ENCODE measurements around the gene IQSEC1. TPM values are rescaled to one million over a fixed set of nuclear protein-coding genes. Genes with fewer than 3 reads are reported as not detected.

IQSEC1 gene
- total RNA-seq, 1 experiment from 2014 or later, result 7.7 TPM

DNA sequence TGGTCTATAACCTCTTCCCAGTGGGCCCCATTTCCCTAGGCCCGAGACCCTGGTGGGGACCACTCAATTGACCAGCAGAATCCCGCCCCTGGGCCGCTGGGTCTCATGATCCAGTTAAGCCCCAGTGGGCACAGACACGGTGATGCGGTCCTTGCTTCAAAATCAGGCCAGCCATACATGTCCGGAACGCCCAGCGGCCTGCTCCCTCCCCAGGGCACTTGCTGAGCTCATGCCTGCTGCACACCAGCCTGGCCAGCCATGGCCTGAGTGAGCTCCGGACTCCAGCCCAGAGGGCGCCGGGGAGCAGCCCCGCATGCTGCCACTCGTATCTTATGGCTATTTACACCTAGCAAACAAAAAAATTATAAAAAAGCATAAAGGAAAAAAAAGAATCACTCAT lies 34.4 kb upstream of the IQSEC1 start:
- no peak for DNase-seq (ENCODE audit: low read depth)

DNA sequence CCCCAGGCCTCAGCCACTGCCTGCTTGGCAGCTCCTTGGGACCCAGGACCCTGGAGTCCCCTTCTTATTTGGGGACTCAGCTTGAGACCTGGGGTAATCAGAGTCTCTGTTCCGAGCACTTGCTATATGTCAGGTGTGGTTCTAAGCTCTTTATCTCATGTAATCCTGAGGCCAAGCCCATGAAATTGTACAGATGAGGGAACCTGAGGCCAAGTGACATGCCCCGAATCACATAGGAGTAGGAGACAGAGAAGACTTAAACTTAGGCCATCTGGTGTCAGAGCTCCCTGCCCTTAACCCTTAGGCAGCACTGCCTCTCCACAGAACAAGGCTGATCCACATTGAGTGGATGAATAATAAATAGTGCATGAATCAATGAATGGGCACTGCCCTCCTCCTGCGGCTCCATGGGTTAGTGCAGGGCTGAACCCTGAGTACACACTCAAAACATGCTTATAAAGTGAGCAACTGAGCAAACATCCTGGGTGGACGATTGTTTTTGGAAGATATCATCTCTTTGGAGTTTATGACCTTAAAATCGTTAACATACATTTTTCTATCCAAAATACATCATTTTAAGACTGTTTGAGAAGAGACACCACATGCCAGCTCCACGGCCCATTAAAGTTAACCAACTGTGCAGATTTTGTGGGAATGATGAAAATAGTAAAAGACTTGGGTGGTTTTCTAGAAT lies 33.2 kb upstream of the IQSEC1 start:
- DNase-seq (ENCODE audit: low read depth), result no peak

DNA sequence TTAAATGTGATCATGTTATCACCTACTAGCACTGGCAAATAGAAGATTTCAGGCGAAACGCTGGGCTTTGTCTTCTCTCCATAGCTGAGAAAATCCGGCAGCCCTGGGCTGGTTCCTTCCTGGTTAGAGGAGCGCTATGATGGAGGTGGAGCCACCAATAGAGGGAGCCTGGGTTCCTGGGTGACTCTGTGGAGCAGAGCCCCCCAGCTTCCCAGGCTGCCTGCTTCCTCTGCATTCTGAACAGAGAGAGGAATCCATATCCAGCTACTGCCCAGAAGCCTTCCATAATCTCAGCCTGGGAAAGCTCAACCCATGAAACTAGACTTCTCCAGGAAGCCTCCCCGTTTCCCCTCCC lies 32.6 kb upstream of the IQSEC1 start:
- DNase-seq (ENCODE audit: low read depth), result no peak

DNA sequence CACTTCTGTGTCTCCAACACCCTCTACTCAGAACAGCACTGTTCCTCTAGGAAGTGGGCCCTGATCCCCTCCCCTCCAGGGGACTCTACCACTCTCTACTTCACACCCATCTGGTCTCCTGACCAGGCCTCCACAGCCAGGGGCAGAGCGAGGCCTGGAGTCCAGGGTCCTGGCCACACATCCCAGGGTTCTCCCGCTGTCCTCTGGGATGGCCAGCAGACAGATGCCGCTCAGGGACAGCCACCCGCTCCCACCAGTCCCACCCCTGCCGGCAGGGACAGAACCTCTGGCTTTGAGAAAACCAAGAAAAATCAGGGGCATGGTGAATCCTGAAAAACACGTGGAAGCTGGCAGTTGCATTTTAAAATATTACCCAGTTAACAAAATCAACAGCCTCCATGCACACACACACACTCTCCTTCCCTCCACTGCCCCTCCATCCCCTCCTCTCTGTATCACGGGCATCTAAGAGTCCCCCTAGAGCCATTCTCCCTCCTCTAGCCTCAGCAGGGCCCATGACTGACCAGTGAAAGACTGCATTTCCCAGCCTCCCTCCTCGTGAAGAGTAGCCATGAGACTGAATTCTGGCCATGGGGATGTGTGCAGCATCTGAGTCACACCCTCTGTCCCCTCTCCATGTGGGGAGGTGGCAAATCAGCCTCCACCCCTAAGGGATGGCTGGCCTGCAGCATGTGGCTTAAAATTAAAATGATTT lies 32.1 kb upstream of the IQSEC1 start:
- DNase-seq (ENCODE audit: low read depth), result no peak

DNA sequence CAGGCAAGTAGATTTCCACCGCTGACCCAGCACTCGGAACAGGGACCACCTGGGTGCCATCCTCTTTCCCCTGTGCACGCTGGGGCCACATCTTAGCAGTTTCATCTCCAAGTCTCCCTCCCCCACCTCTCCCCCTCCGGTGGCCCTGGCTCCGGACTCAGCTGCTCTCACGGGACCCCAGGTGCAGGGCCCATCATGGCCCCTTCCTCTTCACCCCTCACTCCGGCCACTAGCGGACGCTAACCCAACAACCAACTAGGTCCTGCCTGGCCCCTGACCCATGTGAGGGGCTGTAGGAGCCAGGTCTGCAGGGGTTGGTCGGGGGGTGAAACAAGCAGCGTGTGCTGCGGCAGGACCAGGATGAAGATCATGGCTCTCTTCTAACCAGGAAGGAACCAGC lies 31.3 kb upstream of the IQSEC1 start:
- DNase-seq (ENCODE audit: low read depth), result no peak

DNA sequence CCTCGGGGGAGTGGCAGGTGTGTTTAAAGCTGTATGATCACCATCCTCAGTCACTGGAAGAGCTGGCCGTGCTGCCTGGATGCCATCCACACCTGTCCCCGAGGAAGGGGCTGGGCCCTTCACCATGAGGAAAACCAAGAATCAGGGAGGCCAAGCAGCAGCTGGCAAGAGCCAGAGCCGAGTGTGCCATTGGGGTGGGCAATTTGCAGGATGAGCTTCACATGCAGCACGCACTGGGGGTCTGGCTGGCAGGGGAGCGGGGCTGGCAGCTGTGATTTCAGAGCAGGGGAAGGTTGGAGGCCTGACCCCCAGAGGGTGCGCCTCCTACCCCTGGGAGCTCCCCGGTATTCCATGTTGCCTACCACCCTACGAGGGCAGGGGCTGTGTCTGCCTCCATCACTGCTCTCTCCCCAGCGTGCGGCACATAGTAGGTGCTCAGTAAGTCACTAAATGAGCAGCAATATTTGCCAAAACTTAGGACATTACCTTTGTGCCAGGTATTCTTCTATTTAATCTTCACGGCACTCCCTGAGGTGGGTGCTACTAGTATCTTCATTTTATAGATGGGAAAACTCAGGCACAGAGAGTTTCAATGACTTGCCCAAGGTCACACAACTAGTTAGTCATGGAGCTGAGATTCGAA lies 30.3 kb upstream of the IQSEC1 start:
- DNase-seq (ENCODE audit: low read depth), result no peak

DNA sequence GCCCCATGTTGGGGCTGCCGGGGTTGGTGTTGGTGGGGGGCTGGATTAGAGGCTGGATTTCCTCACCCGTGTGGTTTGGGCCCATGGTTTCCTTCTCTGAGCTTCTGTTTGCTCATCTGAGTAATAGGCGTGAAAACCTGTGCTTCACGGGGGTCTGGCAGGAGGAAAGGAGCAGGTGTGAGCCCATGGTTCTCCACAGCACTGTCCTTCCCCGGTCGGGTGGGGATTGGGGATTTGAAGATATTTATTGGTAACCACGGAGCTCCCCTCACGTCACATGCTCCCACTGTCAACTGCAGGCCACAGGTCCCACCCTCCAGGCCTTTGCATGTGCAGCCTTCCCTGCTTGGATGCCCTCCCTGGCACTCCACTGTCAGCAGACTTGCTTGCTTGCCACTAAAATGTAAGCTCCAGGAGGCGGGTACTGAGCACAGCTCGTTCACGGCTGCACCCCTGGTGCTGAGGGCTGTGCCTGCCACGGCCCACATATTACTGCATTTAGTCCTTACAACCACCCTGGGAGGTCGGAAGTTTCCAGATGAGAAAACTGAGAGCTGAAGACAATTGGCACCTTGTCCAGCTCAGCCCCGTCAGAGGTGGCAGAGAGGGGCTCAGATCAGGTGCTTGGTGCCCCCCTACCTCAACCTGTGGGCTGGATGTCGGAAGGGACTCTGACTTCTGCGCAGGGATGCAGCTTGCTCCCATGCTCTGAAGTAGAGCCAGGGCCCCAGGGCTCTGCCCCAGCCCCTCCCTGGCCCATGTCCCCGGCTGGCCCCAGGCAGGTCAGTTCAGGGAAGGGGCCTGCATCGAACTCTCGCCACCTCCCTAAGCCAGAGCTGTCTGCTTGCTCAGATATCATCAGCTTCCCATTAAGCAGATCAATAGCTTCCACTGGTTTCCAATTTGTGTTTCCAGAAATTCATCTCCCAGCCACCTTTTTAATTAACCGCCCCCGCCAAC lies 29.4 kb upstream of the IQSEC1 start:
- no peak for DNase-seq (ENCODE audit: low read depth)

DNA sequence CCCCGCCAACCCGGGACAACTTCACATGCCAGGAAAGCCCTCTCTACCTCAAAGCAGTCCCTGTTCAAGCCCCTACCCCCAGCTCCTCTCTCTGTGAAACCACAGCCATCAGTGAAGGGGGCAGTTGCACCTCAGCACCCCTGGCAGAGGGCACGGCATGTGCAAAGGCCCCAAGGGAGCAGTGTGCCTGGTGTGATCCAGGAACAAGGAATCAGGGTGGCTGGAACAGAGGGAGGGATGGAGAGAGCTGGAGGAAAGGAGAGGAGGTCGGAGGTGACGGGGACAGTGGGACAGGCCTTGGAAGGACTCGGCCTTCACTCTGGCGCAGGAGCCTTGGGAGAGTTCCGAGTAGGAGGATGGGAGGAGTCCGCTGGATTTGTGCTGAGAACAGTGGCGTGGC lies 26.5 kb upstream of the IQSEC1 start:
- no peak for DNase-seq (ENCODE audit: low read depth)

DNA sequence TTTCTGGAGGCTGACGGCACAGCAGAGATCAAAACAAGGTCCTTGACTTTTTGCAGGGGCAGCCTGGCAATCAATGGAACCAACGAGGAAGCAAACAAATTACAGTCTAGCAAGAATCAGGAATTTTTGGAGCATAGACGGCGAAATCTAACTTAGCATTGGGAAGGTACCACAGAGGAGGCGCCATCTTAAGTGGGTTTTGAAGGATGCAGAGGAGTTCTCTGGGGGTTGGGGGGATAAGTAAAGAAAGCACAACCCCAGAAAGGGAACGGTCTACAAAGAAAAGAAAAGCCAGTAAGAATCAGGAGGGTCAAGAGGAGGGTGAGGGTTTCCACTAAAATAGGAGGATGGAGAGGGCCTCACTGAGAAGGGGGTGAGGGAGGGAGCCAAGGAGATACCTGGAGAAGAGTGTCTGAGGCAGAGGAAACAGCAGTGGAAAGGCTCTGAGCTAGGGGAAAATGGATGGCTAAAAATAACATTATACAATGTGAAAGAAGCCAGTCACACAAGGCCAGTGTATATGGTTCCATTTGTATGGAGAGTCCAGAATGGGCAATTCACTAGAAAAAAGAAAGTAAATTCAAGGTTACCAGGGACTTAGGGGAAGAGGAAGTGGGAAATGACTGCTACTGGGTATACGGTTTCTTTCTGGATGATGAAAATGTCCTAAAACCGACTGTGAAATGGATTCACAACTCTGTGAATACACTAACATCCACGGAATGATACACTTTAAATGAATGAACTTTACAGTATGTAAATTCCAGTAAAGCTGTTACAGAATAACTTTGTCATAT lies 25.2 kb upstream of the IQSEC1 start:
- DNase-seq (ENCODE audit: low read depth), result no peak

DNA sequence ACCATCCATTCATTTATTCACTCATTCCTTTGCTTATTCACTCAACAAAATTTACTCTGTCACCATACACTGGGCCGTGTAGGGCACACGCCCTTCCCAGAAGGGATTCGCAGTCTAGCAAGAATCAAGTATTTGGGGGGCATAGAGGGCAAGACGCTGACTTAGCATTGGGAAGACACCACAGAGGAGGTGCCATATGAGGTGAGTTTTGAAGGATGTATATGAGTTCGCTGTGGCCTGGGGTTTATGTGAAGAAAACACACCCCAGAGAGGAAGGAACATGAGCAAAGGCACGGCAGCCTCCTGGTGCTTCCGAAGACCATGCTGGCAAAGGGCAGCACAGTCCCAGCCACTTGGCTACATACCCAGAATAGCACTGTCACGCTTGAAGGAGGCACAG lies 23.1 kb upstream of the IQSEC1 start:
- DNase-seq (ENCODE audit: low read depth), result no peak

DNA sequence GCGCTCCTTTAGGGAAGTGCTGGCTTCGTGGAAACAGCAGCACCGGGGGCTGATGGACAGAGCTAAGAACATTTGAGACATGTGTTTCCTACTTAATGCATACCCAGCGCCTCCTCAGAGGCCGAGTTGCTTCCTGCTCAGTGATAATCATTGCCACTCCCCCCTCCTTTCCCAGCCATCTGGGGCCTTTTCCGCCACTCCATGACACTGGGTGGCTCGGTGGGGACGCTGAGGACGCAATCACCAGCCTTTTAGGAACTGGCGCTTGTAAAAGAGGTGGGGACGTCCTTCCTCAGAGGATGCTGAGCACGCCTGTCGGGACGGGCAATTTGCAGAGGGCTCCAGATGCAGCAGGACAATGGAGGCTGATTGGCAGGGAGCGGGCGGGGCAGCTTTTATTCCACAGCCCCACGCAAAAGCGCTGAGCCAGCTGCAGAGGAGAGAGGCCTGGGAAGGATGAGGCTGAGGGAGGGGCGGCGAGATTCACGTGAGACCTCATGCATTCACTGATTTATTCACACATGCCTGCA lies 22.2 kb upstream of the IQSEC1 start:
- DNase-seq (ENCODE audit: low read depth), result no peak

DNA sequence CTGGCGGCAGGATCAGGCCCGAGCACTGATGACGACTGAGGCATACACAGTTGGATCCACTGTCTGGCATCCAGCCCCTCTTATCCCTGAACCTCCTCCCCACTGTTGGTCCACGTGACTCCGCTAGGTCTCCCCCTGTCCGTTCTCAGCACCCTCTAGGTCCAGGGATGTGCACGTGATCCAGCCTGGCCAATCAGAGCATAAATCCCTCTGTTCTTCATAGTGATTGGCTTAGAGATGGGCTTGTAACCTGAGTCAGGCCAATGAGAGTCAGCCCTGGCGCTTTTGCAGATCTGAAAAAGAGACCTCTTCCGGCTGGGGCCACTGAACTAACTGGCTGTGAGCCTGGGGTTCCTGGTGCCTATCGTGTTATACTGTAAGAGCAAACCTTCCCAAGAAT lies 20.5 kb upstream of the IQSEC1 start:
- no peak for DNase-seq (ENCODE audit: low read depth)

DNA sequence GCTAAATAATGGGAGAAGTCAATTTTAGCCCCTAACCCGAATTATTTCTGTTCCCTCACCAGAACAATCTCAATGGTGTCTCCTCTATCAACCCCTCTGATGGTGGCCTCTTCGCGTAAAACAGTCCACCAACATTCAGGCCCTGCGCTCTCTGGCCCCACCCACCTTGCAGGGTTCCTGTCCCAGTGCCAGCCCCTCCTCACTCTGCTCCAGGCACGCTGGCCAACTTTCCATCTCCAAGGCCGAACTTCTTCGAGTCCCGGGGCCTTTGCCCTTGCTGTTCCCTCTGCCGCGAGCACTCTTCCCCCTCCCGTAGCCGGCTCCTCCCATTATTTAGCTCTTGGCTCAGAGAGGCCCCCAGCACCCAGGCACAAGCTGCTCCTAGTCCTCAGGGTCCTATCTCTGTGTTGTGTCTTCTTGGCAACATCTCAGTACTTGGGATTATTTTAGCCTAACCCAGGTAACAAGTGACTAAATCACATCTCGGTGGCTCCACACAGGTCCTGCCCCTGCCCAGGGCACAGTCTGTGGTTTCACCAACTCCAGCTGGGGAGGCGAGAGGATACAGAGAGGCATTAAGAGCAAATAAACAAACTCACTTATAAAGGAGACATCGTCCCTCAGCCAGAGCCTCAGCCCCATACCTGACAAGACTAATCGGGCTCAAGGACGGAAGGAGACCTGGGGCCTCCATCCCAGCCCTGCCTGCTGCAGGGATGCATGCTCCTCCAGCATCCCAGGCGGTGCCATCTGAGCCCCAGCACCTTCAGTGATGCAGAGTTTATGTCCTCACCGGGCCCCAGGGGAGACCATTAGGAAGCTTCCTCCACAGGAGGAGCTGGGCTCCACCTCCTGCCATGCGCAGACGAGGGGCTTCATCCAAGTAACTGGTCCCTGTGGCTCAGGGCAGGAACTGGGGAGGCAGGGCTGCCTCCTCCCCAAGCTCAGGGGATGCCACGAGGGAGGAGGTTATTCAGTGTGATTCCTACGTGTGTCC lies 19.7 kb upstream of the IQSEC1 start:
- no peak for DNase-seq (ENCODE audit: low read depth)

DNA sequence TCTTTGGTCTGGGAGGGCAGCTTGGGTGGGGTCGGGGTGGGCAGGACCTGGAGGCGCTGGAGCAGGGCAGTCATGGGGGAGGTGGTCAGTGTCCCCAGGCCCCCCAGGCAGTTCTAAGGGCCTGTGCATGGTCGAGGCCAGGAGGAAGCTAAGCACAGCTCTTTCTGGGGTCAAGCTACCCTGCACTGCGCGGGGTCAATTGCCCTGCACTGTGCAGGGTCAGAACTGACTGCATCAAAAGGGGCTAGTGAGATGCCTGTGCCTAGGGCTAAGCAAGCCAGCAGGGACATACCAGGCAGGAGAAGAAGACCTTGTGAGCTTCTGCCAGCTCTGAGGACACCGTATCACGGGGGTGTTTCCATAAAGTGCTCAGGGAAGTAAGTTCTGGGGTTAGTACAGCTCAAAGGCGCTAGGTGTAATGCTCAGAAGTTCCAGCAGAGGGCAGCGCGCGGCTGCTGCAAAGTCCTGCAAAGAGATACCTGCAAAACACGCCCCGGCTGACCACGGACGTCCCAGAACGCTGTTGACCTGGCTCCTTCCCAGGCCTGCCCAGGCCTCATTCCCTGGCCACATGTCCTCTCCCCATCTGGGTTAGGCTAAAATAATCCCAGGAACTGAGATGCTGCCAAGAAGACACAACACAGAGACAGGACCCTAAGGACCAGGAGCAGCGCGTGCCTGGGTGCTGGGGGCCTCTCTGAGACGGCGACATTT lies 18.8 kb upstream of the IQSEC1 start:
- DNase-seq (ENCODE audit: low read depth), result peak; percentile 42

DNA sequence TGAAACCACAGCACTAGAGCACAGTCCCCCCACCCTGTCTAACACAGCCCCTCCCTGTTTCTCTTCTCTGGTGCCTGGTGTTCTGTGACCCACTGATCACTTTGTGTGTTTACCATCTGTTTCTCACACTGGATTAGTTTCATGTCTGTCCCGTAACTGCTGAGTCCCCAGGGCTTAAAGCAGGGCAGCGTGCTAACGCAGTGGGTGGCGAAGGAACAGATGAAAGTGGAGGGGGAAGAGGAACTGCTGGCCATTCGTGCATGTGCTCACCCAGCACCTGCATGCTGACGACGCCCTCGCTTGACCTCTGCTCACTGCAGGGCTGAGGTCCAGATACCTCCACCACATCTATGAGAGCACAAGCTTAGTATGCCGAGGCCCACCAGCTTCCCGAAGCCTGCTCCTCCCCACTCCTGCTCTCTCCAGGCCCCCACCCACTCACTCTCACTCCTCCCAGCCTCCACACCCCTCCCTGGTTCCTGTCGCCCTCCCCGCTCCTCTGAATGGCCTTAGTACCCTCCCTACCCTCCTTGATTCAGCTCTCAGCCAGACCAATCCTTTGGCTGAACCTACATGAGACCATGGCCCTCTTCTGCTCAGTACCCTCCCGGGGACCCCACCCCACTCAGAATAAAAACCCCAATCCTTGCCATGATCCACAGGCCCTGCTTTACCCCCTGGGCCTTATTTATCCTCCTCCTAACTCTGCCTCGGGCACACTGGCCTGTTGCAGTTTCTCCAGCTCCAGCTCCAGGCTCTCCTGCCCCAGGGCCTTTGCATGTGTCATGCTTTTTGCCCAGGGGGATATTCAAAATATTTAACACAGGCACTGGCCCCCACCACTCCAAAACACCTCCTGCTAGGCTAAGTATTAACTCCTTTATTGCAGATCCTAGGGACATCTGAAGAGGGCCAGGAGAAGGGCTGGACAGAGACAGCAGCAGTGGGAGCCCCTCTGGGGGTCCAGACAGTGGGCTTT lies 15.1 kb upstream of the IQSEC1 start:
- DNase-seq (ENCODE audit: low read depth), result no peak

DNA sequence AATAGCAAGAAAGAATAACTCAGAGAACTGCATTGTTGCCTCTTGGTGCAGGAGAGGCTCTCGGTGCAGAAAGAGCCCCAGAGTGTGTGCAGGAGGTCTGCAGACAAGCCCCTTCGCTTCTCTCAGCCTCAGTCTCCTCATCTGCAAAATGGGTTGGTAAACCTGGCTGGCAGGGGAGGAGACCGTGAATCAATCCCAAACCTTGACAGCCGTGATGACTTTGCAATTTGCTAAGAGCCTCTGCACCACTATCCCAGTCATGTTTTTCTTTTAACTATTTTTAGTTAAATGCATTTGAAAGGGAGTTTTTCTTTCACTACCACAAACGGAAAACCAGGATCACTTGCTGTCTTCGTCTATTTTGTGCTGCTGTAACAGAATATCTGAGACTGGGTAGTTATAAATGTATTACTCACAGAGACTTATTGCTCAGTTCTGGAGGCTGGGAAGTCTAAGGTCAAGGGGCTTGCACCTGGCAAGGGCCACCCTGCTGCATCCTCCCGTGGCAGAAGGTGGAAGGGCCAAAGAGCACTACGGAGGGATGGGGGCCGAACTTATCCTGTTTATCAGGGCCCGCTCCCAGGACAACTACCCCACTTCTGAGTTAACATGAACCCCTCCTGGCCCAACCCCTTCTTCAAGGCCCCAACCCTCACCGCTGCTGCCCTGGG lies 14.2 kb upstream of the IQSEC1 start:
- DNase-seq (ENCODE audit: low read depth), result no peak

DNA sequence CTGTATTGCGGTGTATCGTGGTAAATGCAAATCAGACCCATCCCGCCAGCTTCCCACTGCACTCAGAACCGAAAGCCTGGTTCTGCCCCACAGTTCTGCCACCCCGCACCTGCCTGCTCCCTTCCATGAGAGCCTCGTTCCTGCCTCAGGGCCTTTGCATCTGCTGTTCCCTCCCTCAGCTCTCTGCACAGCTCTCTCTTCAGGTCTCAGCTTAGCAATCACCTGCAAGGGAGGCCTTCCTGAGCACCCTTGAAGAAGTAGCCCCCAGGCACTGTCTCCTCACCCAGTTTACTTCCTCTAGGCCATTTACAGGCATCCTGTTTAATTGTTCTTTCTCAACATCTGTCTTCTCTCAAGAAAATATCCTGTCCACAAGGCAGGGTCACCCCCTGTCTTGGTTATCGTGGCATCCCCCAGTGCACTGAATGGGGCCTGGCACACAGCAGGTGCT lies 13.3 kb upstream of the IQSEC1 start:
- DNase-seq (ENCODE audit: low read depth), result no peak
